HUES64 (cell line): ENCODE measurements around the gene NTMT1.

Experiments
- H3K27ac ChIP-seq: 2 replicates; pipeline ENCODE4 v1.7.0; 2013; ENCODE audit warnings: low read depth, low read length, inconsistent platforms
- H3K27me3 ChIP-seq: 2 replicates; pipeline ENCODE4 v1.6.1; 2013; ENCODE audit warnings: mild to moderate bottlenecking, low read length; ENCODE audit not compliant: insufficient read depth
- H3K36me3 ChIP-seq: 2 replicates; pipeline ENCODE4 v1.6.1; 2013; ENCODE audit warnings: mild to moderate bottlenecking, low read length; ENCODE audit not compliant: insufficient read depth
- H3K4me1 ChIP-seq: 2 replicates; pipeline ENCODE4 v1.6.1; 2013; ENCODE audit warnings: mild to moderate bottlenecking, low read length, moderate library complexity; ENCODE audit not compliant: insufficient read depth
- H3K4me3 ChIP-seq: 2 replicates; pipeline ENCODE4 v1.5.1; 2013; ENCODE audit warnings: mild to moderate bottlenecking, low read length, moderate library complexity
- H3K9ac ChIP-seq: 2 replicates; pipeline ENCODE4 v1.6.1; 2013; ENCODE audit warnings: mild to moderate bottlenecking, low read depth, low read length
- H3K9me3 ChIP-seq: 2 replicates; pipeline ENCODE4 v1.6.1; 2013; ENCODE audit warnings: low read depth, low read length; ENCODE audit not compliant: insufficient read depth
- WGBS: fragments of 150-250, 120-280 bp; methylation state at CpG from one replicate; pipeline ENCODE4 v1.1.7; 2013; ENCODE audit warnings: missing lambda C conversion rate; 5-methylcytosine and 5-hydroxymethylcytosine counted together

Gene NTMT1

GRCh38 chr9:129640871-129641749, 15.1 kb downstream of the NTMT1 start:
- H3K27me3 ChIP-seq = no peaks in the 10 kb centered on the region
- H3K4me1 ChIP-seq = peaks cover 2% of the 10 kb centered on the region; the same call in 1 of the 2 replicates
- H3K36me3 ChIP-seq = peaks cover 30% of the 10 kb centered on the region
- WGBS = 27% methylated on average over 44 of the region's 44 CpGs
- H3K9me3 ChIP-seq = no peaks in the 10 kb centered on the region
- peak overlapping the region; percentile 80 for H3K9ac ChIP-seq
- no peak overlapping the region for H3K27ac ChIP-seq
- peak overlapping the region; percentile 95 for H3K4me3 ChIP-seq

GRCh38 chr9:129641750-129642585, 16.0 kb downstream of the NTMT1 start, which contains the start of gene ASB6:
ASB6 (minus strand) TSS chr9:129642151; CDS start chr9:129641999, 152 bp downstream.
- Histone ChIP-seq H3K4me1 (peaks cover 2% of the 10 kb centered on the region; the same call in 1 of the 2 replicates), H3K27me3 (no peaks in the 10 kb centered on the region), H3K4me3 (peak within 1 kb of the TSS; percentile 95), H3K9ac (peak within 1 kb of the TSS; percentile 80), H3K9me3 (no peaks in the 10 kb centered on the region), H3K36me3 (peaks cover 25% of the 10 kb centered on the region), H3K27ac (peak within 1 kb of the TSS; percentile 52)
- WGBS = under 1% methylated on average over 93 of the region's 93 CpGs

- Histone ChIP-seq H3K4me1 (peaks cover 2% of the 10 kb centered on the region; the same call in 1 of the 2 replicates), H3K27ac (no peak overlapping the region)
- WGBS = 92% methylated on average over 8 of the region's 10 CpGs
Measured at GRCh38 chr9:129643706-129644105, 17.7 kb downstream of the NTMT1 start.

GRCh38 chr9:129644365-129644764, 18.4 kb downstream of the NTMT1 start:
- Histone ChIP-seq H3K36me3 (0 out of 2 replicates have a peak, but pooled peaks cover 1% of the 10 kb centered on the region), H3K27ac (no peak overlapping the region), H3K4me3 (no peak overlapping the region), H3K9ac (no peak overlapping the region), H3K4me1 (peaks cover 2% of the 10 kb centered on the region; the same call in 1 of the 2 replicates), H3K9me3 (no peaks in the 10 kb centered on the region), H3K27me3 (no peaks in the 10 kb centered on the region)
- WGBS = 92% methylated on average over 11 of the region's 11 CpGs

More at GRCh38 chr9:129643706-129644105, 17.7 kb downstream of the NTMT1 start:
- Histone ChIP-seq H3K27me3 (no peaks in the 10 kb centered on the region), H3K9me3 (no peaks in the 10 kb centered on the region), H3K36me3 (peaks cover 8% of the 10 kb centered on the region), H3K4me3 (no peak overlapping the region), H3K9ac (no peak overlapping the region)

- H3K4me1 ChIP-seq = peaks cover 2% of the 10 kb centered on the region; the same call in 1 of the 2 replicates
- no peak overlapping the region for H3K9ac ChIP-seq
- no peaks in the 10 kb centered on the region for H3K9me3 ChIP-seq
- no peak overlapping the region for H3K27ac ChIP-seq
- WGBS = 88% methylated on average over 17 of the region's 17 CpGs
- no peaks in the 10 kb centered on the region for H3K27me3 ChIP-seq
- no peaks in the 10 kb centered on the region for H3K36me3 ChIP-seq
- H3K4me3 ChIP-seq = no peak overlapping the region
Measured at GRCh38 chr9:129644902-129645301, 18.9 kb downstream of the NTMT1 start.

GRCh38 chr9:129646252-129646651, 20.3 kb downstream of the NTMT1 start:
- Histone ChIP-seq H3K27me3 (no peaks in the 10 kb centered on the region), H3K9me3 (no peaks in the 10 kb centered on the region), H3K4me1 (no peaks in the 10 kb centered on the region), H3K36me3 (no peaks in the 10 kb centered on the region), H3K9ac (no peak overlapping the region), H3K4me3 (no peak overlapping the region), H3K27ac (no peak overlapping the region)
- 89% methylated on average over 12 of the region's 12 CpGs for WGBS

- H3K9me3 ChIP-seq = no peaks in the 10 kb centered on the region
- H3K27ac ChIP-seq = no peak overlapping the region
- H3K4me1 ChIP-seq = no peaks in the 10 kb centered on the region
- H3K36me3 ChIP-seq = no peaks in the 10 kb centered on the region
- H3K9ac ChIP-seq = no peak overlapping the region
- no peak overlapping the region for H3K4me3 ChIP-seq
- no peaks in the 10 kb centered on the region for H3K27me3 ChIP-seq
- WGBS = 99% methylated on average over 6 of the region's 7 CpGs
Measured at GRCh38 chr9:129646654-129647053, 20.7 kb downstream of the NTMT1 start.

- Histone ChIP-seq H3K27me3 (no peaks in the 10 kb centered on the region), H3K4me3 (no peak overlapping the region), H3K9ac (no peak overlapping the region), H3K9me3 (no peaks in the 10 kb centered on the region), H3K36me3 (no peaks in the 10 kb centered on the region), H3K27ac (no peak overlapping the region), H3K4me1 (no peaks in the 10 kb centered on the region)
- 84% methylated on average over 10 of the region's 10 CpGs for WGBS
Measured at GRCh38 chr9:129647635-129648034, 21.7 kb downstream of the NTMT1 start.

GRCh38 chr9:129648092-129648763, 22.3 kb downstream of the NTMT1 start:
- no peak overlapping the region for H3K4me3 ChIP-seq
- H3K27me3 ChIP-seq = no peaks in the 10 kb centered on the region
- 75% methylated on average over 16 of the region's 16 CpGs for WGBS
- no peaks in the 10 kb centered on the region for H3K36me3 ChIP-seq
- no peaks in the 10 kb centered on the region for H3K4me1 ChIP-seq
- H3K9me3 ChIP-seq = no peaks in the 10 kb centered on the region
- H3K27ac ChIP-seq = no peak overlapping the region
- no peak overlapping the region for H3K9ac ChIP-seq

GRCh38 chr9:129648764-129649115, 22.8 kb downstream of the NTMT1 start:
- no peak overlapping the region for H3K9ac ChIP-seq
- H3K4me3 ChIP-seq = no peak overlapping the region
- H3K36me3 ChIP-seq = no peaks in the 10 kb centered on the region
- WGBS = 89% methylated on average over 9 of the region's 10 CpGs
- H3K9me3 ChIP-seq = no peaks in the 10 kb centered on the region
- H3K27ac ChIP-seq = no peak overlapping the region
- no peaks in the 10 kb centered on the region for H3K27me3 ChIP-seq
- H3K4me1 ChIP-seq = no peaks in the 10 kb centered on the region
